Measurements from ENCODE around the gene CT55.

GRCh38 chrX:135200297-135200696 lies 29.1 kb upstream of the CT55 start:
- TF ChIP-seq, protein P1, sequence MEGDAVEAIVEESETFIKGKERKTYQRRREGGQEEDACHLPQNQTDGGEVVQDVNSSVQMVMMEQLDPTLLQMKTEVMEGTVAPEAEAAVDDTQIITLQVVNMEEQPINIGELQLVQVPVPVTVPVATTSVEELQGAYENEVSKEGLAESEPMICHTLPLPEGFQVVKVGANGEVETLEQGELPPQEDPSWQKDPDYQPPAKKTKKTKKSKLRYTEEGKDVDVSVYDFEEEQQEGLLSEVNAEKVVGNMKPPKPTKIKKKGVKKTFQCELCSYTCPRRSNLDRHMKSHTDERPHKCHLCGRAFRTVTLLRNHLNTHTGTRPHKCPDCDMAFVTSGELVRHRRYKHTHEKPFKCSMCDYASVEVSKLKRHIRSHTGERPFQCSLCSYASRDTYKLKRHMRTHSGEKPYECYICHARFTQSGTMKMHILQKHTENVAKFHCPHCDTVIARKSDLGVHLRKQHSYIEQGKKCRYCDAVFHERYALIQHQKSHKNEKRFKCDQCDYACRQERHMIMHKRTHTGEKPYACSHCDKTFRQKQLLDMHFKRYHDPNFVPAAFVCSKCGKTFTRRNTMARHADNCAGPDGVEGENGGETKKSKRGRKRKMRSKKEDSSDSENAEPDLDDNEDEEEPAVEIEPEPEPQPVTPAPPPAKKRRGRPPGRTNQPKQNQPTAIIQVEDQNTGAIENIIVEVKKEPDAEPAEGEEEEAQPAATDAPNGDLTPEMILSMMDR (IDR thresholded peaks at IDR 0.05) = no peak
- TF ChIP-seq POLR2A (IDR thresholded peaks at IDR 0.05) = no peak
